Measurements from ENCODE around the gene LMBR1L.

The LMBR1L gene

GRCh38 chr12:49048953-49049352, 61.7 kb downstream of the LMBR1L start:
- Histone ChIP-seq H3K9ac (ENCODE audit: low read length) (no peak overlapping the region), H3K4me1 (ENCODE audit: low read length) (no peaks in the 10 kb centered on the region), H2AFZ (ENCODE audit: low read depth, low read length) (no peak overlapping the region), H3K27ac (ENCODE audit: low read length) (no peak overlapping the region), H3K9me3 (ENCODE audit: insufficient read depth, low read length) (no peaks in the 10 kb centered on the region), H3K27me3 (ENCODE audit: low read depth, low read length) (no peaks in the 10 kb centered on the region), H3K4me3 (ENCODE audit: low read length) (no peak overlapping the region), H4K20me1 (ENCODE audit: insufficient read depth, low read length) (no peaks in the 10 kb centered on the region), H3K4me2 (ENCODE audit: low read length) (no peak overlapping the region), H3K79me2 (ENCODE audit: low read length) (peaks cover 1% of the 10 kb centered on the region; the same call in 1 of the 2 replicates), H3K36me3 (replicated peaks; ENCODE audit: low read depth, low read length) (peaks cover 76% of the 10 kb centered on the region)
- TF ChIP-seq EZH2phosphoT487 (IDR thresholded peaks at IDR 0.05; ENCODE audit: low read depth) (no peak), CTCF (IDR thresholded peaks at IDR 0.05; ENCODE audit: low read depth, low read length) (no peak)
